Subcutaneous abdominal adipose tissue (tissue), 5 donors: ENCODE results near the gene CIBAR2.

ENCODE experiments used
- H3K27ac ChIP-seq: one replicate; pipeline ENCODE4 v1.7.0; 2013; ENCODE audit warnings: low read depth, mild to moderate bottlenecking, inconsistent platforms, low read length, moderate library complexity
- H3K27me3 ChIP-seq, 5 donors: one replicate each; pipeline ENCODE4 v1.7.0; 2013; ENCODE audit warnings: low read length in 5 of 5, inconsistent platforms in 1 of 5; ENCODE audit not compliant: control insufficient read depth in 5 of 5, insufficient read depth in 4 of 5
- H3K36me3 ChIP-seq, 5 donors: one replicate each; pipeline ENCODE4 v1.7.0; 2013; ENCODE audit warnings: low read length in 5 of 5; ENCODE audit not compliant: control insufficient read depth in 5 of 5, insufficient read depth in 5 of 5
- H3K4me1 ChIP-seq, 5 donors: one replicate each; pipeline ENCODE4 v1.7.0; 2013; ENCODE audit warnings: low read length in 5 of 5, mild to moderate bottlenecking in 3 of 5, moderate library complexity in 1 of 5; ENCODE audit not compliant: control insufficient read depth in 5 of 5, insufficient read depth in 5 of 5
- H3K4me3 ChIP-seq, 5 donors: one replicate each; pipeline ENCODE4 v1.7.0; 2013; ENCODE audit warnings: low read length in 5 of 5, low read depth in 1 of 5
- H3K9ac ChIP-seq, 5 donors: one replicate each; pipeline ENCODE4 v1.7.0; 2013; ENCODE audit warnings: low read length in 5 of 5, mild to moderate bottlenecking in 4 of 5, moderate library complexity in 3 of 5
- H3K9me3 ChIP-seq, 5 donors: one replicate each; pipeline ENCODE4 v1.7.0; 2013; ENCODE audit warnings: low read length in 5 of 5; ENCODE audit not compliant: control insufficient read depth in 5 of 5
- donor health status: healthy.
- donor health status: healthy.
- donor health status: healthy.
- donor health status: healthy.
- donor health status: healthy.

The CIBAR2 gene

DNA sequence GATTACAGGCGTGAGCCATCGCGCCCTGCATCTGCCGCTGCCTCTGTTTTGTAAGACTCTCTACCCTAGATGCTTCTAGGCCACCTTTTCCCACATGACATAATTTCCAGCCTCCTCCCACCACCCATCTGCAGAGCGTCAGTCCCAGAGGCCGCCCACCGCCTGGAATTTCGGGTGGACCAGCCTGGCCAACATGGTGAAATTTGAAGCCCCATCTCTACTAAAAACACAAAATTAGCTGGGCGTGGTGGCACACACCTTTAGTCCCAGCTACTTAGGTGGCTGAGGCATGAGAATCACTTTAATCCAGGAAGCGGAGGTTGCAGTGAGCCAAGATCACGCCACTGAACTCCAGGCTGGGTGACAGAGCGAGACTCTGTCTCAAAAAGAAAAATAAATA, 5.1 kb upstream of the CIBAR2 start:
- Histone ChIP-seq H3K36me3 (no peaks in the 10 kb centered on the region), H3K9ac (no peak overlapping the region), H3K4me3 (no peak overlapping the region), H3K4me1 (peaks cover 3 to 22% (median 4%) of the 10 kb centered on the region in 5 donors), H3K9me3 (no peaks in the 10 kb centered on the region), H3K27me3 (no peaks in the 10 kb centered on the region), H3K27ac (no peak overlapping the region)

DNA sequence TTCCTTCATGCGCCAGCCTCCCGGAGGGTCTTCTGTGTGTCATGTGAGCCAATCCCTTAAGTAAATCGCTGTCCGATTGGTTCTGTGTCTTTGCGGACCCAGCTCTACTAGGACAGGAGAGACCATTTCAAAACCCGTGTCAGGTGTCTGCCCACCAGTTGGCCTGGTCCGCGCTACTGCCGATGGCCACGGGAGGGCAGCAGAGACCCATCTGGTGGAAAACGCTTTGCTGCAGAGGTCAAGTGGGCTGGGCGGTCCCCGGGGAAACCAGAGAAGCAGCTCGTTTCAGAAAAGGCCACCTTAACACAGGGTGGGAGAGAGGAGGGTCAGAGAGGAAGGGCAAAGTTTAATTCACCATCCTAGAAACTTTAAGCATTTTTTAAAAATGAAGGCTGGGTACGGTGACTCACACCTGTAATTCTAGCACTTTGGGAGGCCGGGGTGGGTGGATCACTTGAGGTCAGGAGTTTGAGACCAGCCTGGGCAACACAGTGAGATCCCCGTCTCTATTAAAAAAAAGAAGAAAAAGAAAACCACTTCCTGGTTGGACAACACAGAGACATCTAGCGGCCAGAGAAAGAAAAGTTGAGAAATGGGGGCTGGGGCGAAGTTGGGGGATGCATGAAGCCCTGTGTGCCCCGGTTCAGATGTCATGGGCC, 2.8 kb upstream of the CIBAR2 start:
- H3K9ac ChIP-seq = no peak overlapping the region
- no peaks in the 10 kb centered on the region for H3K9me3 ChIP-seq
- H3K27ac ChIP-seq = peak overlapping the region; percentile 41
- H3K4me1 ChIP-seq = peaks cover 3 to 22% (median 4%) of the 10 kb centered on the region in 5 donors
- peak overlapping the region in 3 of 5 donors; percentile 34 to 42 (median 35) for H3K4me3 ChIP-seq
- no peaks in the 10 kb centered on the region for H3K36me3 ChIP-seq
- no peaks in the 10 kb centered on the region for H3K27me3 ChIP-seq

DNA sequence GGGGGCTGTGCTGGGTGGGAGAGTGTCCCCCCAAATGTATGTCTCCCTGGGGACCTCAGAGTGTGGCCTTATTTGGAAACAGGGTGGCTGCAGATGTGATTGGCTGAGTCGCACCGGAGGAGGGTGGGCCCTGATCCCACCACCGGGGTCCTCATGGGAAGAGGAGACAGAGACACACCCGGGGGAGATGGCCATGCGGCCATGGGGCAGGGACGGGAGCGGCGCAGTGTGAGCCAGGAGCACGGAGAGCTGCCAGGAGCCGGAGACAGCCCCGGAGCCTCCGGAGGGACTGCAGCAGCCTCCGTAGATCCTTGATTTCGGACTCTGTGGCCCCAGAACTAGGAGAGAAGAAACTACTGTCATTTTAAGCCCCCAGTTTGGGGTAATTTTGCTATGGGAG, 1.6 kb upstream of the CIBAR2 start:
- H3K27ac ChIP-seq = no peak overlapping the region
- no peaks in the 10 kb centered on the region for H3K9me3 ChIP-seq
- no peaks in the 10 kb centered on the region for H3K36me3 ChIP-seq
- H3K27me3 ChIP-seq = no peaks in the 10 kb centered on the region
- no peak overlapping the region for H3K9ac ChIP-seq
- no peak overlapping the region for H3K4me3 ChIP-seq
- H3K4me1 ChIP-seq = peaks cover 3 to 22% (median 4%) of the 10 kb centered on the region in 5 donors

DNA sequence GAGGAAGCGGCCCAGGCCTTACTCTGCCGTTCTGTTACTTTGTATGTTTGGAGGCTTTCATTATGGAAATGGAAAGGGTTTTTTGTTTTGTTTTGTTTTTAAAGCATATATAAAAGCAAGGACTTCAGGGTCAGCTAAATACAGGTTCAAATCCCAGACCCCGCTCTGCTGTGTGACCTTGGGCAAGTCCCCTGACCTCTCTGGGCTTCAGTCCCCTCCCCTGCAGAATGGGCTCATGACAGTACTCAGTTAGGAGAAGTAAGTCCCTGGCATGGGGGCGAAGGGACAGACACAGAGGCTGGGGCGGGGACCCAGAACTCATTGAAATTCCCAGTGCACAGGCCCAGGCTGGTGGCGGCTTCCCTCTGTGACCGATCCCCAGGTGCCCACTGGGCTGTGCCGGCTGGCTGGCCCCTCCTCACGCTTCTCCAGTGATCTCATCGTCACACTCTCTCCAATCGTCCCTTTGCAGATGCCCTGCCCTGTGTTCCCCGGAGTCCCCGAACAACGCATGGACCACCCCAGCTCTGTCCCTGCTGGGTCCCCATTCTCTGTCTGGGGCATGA, 979 bp upstream of the CIBAR2 start:
- Histone ChIP-seq H3K27ac (no peak overlapping the region), H3K36me3 (no peaks in the 10 kb centered on the region), H3K27me3 (no peaks in the 10 kb centered on the region), H3K9me3 (no peaks in the 10 kb centered on the region), H3K4me3 (no peak overlapping the region), H3K4me1 (peaks cover 3 to 22% (median 4%) of the 10 kb centered on the region in 5 donors), H3K9ac (no peak overlapping the region)

DNA sequence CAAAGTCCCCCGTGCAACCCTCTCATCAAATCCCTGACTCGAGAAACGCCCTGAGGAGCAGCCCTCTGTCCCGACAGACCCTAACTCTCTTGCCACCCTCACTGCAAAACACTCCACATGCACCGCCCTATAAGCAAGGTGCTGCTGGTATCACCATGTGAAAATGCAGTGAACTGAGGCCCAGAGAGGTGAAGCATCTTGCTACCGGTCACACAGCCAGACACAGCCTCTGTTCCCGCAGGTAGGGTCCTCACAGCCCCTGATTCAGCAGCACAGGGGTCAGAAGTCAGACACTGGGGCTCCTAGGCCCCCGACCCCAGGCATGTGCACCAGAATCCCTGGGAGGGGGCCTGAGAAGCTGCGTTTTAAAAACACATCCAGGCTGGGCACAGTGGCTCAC, 1.1 kb downstream of the CIBAR2 start:
- Histone ChIP-seq H3K4me1 (peaks cover 0 to 14% (median 4%) of the 10 kb centered on the region in 5 donors), H3K27ac (no peak overlapping the region), H3K9me3 (no peaks in the 10 kb centered on the region), H3K36me3 (no peaks in the 10 kb centered on the region), H3K4me3 (no peak overlapping the region), H3K27me3 (no peaks in the 10 kb centered on the region), H3K9ac (no peak overlapping the region)

DNA sequence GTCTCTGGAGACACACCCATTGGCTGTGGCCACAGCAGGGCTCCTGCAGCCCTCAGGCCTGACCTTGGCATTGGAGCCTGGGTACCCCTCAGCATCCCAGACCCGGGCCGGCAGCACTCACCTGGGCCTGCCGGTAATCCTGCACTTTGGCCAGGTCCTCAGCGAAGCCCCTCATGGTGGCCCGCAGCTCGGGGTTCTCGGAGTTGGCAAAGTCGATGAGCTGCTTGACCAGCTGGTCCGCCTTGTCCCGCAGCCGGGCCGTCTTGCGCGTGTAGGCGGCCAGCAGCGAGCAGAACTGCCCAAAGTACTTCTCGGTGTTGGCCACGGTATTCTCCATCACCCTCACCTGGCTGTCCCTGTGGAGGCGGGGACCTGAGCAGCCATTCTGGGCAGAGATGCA, 2.2 kb downstream of the CIBAR2 start:
- no peak overlapping the region for H3K4me3 ChIP-seq
- H3K27me3 ChIP-seq = no peaks in the 10 kb centered on the region
- H3K4me1 ChIP-seq = peaks cover 0 to 13% (median 6%) of the 10 kb centered on the region in 5 donors

DNA sequence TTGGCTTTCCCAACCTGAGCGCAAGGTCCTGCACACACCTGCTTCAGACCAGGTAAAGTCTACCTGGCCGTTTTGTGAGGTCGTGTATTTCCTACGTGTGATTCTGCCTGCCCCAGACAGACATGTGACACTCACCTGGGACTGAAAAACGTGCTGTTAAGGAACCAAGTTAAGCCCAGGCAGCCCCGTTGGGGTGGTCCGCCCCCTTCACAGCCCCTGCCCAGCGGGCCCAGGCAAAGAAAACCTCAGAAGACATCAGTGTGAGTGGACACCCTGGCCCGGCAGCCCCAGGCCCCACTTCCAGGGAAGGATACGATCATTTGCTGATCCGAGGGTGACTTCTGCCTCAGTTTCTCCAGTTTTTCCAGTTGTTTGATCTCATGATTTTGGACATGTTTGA, 4.7 kb downstream of the CIBAR2 start:
- H3K9ac ChIP-seq = no peak overlapping the region
- H3K4me3 ChIP-seq = no peak overlapping the region
- no peaks in the 10 kb centered on the region for H3K9me3 ChIP-seq
- H3K36me3 ChIP-seq = no peaks in the 10 kb centered on the region
- no peak overlapping the region for H3K27ac ChIP-seq
- H3K27me3 ChIP-seq = no peaks in the 10 kb centered on the region
- H3K4me1 ChIP-seq = peaks cover 0 to 8% (median 0%) of the 10 kb centered on the region in 5 donors

More for the DNA sequence above, 2.2 kb downstream of the CIBAR2 start:
- H3K9ac ChIP-seq = no peak overlapping the region
- no peaks in the 10 kb centered on the region for H3K36me3 ChIP-seq
- no peak overlapping the region for H3K27ac ChIP-seq
- no peaks in the 10 kb centered on the region for H3K9me3 ChIP-seq

DNA sequence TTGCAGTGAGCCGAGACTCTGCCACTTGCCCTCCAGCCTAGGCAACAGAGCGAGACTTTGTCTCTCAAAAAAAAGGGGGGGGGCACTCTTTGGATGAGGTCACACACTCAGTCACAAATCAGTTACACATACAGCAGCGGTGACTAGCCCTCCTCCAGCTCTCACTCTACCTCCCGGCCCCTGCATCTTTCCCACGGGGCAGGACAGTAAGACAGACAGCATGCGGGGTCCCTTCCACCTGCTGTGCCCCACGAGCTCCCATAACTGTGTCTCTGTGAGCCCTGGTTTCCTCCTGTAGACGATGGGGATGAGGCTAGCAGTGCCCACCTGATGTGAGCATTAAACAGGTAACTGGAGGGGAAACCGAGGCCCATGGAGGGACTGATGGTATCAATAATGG, 5.2 kb downstream of the CIBAR2 start:
- Histone ChIP-seq H3K36me3 (no peaks in the 10 kb centered on the region), H3K4me3 (no peak overlapping the region), H3K9me3 (no peaks in the 10 kb centered on the region), H3K9ac (no peak overlapping the region), H3K27ac (no peak overlapping the region), H3K27me3 (no peaks in the 10 kb centered on the region), H3K4me1 (peaks cover 0 to 8% (median 0%) of the 10 kb centered on the region in 5 donors)

DNA sequence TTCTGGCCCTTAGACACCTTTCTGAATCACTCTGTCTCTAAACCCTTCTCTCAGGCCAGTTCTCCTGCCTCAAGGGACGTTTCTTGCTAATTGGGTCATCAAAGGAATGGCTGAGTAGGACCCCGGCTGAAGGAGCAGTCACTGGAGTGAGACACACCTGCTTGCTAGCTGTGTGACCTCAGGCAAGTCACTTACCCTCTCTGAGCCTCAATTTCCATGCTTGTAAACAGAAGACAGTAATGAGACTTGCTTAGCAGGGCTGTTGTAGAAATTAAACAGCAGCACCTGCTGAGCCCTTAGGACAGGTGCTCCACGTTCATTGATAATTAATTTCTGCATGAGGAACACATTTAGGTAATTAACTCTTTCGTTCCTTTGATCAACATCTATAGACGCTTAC, 6.8 kb downstream of the CIBAR2 start:
- no peaks in the 10 kb centered on the region for H3K27me3 ChIP-seq
- H3K27ac ChIP-seq = no peak overlapping the region
- no peak overlapping the region for H3K9ac ChIP-seq
- no peaks in the 10 kb centered on the region for H3K9me3 ChIP-seq
- no peak overlapping the region for H3K4me3 ChIP-seq
- peaks cover 0 to 8% (median 0%) of the 10 kb centered on the region in 5 donors for H3K4me1 ChIP-seq
- H3K36me3 ChIP-seq = no peaks in the 10 kb centered on the region

DNA sequence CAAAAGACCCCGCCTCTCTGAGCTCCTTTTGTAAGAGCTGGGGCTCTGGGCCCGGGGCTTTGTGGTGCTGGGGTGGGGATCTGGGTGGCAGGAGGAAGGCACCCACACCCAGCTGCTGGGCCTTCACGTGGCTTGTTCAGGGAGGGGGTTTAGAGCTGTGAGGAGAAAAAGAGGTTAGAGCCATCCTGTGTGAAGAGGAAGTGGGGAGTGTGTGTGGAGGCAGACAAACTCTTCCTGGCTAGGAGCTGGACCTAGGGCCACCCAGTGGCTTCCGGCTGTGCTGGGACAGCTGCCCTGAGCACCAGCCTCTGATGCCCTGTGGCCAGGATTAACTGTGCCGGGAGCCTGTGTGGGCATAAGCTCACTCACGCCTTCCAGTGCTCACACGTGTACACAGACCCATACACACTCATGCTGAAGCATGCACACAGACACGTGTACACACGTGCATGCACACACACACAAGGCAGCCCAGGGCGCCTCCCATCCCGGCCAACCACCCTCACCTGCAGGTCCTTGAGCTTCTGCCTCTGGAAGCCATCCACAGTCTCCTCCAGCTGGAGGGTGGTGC, 7.4 kb downstream of the CIBAR2 start:
- H3K4me3 ChIP-seq = no peak overlapping the region
- peaks cover 0 to 8% (median 0%) of the 10 kb centered on the region in 5 donors for H3K4me1 ChIP-seq
- H3K9me3 ChIP-seq = no peaks in the 10 kb centered on the region
- H3K27ac ChIP-seq = no peak overlapping the region
- no peaks in the 10 kb centered on the region for H3K27me3 ChIP-seq
- H3K36me3 ChIP-seq = no peaks in the 10 kb centered on the region
- no peak overlapping the region for H3K9ac ChIP-seq
